Activated CD8-positive, alpha-beta memory T cell treated with anti-CD3 and anti-CD28 coated beads, Interleukin-2, amount 50 U/mL, for 24 hours (primary cell): ENCODE measurements around the gene SPDYE17.
"Not testable (repeated sequence)": the region's sequence is repeated elsewhere in the genome, so short reads cannot be mapped to it uniquely, and the experiment has no call there.

Source experiments
- DNase-seq: peaks from one replicate; pipeline ENCODE4 v3.0.0-alpha.2; 2020; ENCODE audit errors: extremely low read depth

Gene SPDYE17, protein sequence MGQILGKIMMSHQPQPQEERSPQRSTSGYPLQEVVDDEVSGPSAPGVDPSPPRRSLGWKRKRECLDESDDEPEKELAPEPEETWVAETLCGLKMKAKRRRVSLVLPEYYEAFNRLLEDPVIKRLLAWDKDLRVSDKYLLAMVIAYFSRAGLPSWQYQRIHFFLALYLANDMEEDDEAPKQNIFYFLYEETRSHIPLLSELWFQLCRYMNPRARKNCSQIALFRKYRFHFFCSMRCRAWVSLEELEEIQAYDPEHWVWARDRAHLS

DNA sequence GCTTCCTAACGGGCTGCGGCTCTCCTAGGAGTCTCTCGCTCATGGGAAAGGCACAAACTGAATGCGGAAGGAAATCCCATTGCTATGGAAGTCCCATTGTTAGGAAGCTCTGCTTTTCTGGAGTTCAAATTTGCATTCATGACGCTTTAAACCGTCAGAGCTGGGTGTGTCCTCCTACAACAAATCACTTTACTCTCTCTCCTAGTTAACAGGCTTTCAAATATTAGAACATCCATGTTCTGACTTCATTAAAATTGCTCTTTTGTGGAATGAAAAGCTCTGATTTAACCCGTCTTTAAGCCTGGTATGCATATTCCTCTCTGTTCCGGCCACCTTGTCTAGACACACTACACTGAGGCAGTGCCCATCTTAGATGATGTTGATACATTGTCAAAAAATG lies at the start of gene SPDYE17:
Gene SPDYE17 (minus strand): TSS at position 101 of the 400 bp plus-strand sequence. CDS start 1,791 bp downstream, outside the sequence.
- not testable (repeated sequence) for DNase-seq

DNA sequence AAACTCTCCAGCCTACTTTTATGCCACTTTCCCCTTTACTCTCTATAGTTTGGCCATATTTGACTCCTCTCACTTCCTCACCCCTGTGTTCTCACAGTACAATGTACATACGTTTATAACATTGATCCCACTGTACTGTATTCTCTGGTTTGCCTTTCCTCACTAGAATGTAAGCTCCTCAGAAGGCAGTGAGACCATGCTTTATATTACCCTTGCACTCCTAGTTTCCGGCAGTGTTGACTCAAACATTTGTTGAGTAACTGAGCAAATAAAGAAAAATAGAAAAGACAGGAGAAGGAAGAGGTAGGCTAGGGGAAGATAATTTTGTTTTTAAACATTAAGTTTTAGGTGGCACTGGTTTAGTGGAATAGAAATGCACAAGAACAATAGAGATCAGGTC lies 48.1 kb upstream of the SPDYE17 start:
- not testable (repeated sequence) for DNase-seq

GRCh38 chr7:77079624-77080023 lies 47.5 kb upstream of the SPDYE17 start:
- not testable (repeated sequence) for DNase-seq

- not testable (repeated sequence) for DNase-seq
These were observed 47.0 kb upstream of the SPDYE17 start for GRCh38 chr7:77079112-77079511.

DNA sequence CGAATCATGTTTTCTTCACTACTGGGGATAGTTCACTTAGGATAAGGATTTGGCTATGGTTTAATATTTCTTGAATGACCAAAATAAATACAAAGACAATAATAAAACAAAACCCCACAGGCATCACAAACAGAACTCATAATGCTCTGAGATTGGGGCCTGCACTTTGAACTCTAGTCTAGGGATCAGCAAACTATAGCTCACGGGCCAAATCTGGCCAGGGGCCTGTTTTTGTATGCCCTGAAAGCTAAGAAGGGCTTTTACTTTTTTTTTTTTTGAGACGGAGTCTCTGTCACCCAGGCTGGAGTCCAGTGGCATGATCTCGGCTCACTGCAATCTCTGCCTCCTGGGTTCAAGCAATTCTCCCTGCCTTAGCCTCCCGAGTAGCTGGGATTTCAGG lies 44.9 kb upstream of the SPDYE17 start:
- not testable (repeated sequence) for DNase-seq

DNA sequence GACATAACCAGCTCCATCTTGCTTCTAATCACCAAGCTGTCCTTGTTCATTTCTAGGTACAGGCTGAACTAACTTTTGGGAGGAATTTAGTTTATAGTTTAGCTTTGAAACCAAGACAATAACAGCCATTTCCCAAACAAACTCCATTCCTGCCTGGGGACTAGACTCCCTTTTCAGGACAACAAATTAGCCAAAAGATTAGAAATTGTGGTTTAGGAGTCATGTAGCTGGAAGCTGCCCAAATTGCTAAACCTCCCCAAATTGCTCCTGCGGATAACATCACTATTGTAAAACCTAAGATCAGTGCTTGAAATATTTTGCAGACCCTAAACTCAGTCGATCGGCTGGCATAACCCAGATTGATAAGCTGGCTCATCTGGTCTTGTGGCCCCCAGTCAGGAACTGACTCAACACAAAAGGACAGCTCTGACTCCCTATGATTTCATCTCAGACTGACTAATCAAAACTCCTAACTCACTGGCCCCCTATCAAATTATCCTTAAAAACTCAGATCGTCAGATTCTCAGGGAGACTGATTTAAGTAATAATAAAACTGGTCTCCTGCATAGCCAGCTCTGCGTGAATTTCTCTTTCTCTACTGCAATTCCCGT lies 42.7 kb upstream of the SPDYE17 start:
- DNase-seq = not testable (repeated sequence)

DNA sequence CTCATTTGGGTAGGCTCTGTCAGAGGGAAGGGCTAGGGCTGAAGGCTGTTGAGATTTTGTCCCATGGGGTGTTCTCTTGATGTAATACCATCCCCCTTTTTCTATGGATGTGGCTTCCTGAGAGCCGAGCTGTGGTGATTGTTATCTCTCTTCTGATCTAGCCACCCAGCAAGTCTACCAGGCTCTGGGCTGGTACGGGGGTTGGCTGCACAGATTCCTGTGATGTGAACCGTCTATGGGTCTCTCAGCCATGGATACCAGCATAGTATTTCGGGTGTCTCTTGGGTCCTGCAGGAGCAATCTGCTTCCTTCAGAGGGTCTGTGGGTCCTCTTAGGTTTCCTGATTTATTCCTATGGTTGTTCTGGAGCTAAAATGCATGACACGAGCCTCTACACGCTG lies 38.9 kb upstream of the SPDYE17 start:
- DNase-seq = not testable (repeated sequence)

DNA sequence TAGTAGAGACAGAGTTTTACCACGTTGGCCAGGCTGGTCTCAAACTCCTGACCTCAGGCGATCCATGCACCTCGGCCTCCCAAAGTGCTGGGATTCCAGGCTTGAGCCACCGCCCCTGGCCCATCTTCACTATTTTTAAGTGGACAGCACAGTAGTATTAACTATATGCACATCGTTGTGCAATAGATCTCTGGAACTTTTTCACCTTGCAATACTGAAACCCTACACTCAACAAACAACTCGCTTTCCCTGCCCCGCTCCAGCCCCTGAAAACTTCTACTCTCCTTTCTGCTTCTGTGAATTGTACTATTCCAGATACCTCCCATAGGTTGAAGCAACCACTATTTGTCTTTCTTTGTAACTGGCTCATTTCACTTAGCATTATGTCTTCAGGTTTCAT lies 33.7 kb upstream of the SPDYE17 start:
- DNase-seq = not testable (repeated sequence)

DNA sequence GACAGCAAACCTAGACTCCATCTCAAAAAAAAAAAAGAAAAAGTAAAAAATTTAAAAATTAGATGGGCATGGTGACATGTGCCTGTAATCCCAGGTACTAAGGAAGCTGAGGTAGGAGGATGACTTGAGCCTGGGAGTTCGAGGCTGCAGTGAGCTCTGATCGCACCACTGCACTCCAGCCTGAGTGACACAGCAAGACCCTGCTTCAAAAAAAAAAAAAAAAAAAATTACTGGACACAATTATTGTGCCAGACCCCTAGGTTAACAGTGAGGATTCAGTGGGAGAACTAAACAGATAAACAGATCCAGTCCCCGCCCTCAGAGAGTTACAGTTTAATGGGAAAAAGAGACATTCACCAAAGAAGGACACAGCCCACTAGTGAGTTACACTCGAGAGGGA lies 31.6 kb upstream of the SPDYE17 start:
- DNase-seq = not testable (repeated sequence)

DNA sequence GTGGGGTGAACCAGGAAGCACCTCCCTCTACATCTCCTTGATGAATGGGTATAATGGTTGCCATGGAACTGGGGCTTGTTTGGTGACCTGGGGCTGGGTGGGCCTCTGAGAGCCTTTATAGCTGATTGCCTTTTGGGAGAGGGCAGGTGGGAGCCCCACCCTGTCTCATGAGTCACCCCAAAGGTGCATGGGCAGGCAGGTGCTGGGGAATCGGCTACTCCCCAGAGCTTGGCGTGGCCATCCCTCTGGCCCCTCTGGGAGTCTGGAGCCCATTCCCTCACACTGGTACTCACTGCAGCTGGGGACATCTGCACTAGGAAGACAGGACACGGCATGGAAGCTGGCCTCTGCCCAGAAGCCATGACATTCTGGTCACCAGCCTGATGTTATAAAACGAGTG lies 30.4 kb upstream of the SPDYE17 start, which contains the start of gene SPDYE18:
Gene SPDYE18 (minus strand): TSS at position 2 of the 400 bp plus-strand sequence. CDS start 2,046 bp downstream, outside the sequence.
- DNase-seq = not testable (repeated sequence)

GRCh38 chr7:77026349-77026748 lies 5.8 kb downstream of the SPDYE17 start:
- not testable (repeated sequence) for DNase-seq

- DNase-seq = not testable (repeated sequence)
These were observed 22.0 kb downstream of the SPDYE17 start for GRCh38 chr7:77010074-77010680.

- not testable (repeated sequence) for DNase-seq
These were observed 24.2 kb downstream of the SPDYE17 start for GRCh38 chr7:77008000-77008399.

DNA sequence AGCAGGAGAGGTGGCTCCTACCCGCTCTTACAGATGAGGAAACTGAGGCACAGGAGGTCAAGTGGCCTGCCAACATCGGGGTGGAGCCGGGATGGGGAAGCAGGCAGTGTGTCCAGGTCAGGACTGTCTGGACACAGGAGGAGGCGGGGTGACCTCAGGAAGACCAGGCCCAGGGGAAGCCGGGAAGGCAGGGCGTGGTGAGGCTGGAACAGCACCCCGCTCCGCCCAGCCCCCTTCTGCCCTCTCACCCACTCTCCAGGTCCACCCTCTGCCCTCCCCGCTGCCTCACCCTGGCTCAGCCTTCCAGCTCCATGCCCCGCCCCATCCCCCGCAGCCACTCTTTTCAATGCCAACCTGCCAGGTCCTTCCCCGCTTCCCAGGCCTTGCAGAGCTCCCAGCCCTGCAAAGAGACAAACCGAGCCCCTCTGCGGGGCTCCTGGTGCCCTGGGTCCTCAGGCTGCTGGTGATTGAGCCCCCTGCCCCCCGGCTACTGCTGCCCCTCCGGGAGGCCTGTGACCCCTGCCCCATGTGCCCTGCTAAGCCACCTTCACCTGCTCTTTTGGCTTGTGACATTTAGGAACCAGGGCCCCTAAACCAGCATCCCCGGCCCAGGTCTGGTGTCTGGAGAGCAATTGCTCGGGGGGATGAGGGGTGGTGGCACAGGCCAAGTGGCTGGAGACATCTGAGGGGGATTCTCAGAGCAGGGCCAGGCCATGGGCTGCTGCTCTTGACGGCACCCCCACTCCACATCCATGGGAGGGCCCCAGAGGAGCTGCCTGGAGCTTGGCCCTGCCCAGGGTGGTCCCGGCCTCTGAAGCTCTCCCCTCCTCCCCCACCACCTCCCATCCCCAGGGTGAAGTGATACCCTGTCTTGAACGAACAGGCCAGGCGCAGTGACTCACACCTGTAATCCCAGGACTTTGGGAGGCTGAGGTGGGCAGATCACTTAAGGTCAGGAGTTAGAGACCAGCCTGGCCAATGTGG lies 25.7 kb downstream of the SPDYE17 start:
- DNase-seq = not testable (repeated sequence)

DNA sequence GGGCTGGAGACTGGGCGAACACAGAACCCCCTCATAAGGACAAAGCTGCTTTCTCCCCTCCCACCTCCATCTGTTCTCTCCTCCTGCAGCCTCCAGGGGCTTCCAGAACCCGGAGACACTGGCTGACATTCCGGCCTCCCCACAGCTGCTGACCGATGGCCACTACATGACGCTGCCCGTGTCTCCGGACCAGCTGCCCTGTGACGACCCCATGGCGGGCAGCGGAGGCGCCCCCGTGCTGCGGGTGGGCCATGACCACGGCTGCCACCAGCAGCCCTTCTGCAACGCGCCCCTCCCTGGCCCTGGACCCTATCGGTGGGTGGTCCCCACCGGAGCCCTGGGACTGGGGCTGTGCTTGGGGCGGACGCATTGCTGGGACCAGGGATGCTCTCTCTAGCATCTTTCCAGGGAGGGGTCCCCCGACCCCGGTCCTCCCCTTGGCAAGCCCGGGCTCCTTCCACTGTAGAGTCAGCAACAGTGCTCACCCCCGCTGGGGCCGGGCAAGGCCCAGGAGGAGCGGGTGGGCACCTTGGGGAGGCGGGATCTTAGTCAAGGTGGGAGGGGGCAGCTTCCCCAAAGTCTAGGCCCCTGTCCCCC lies 26.6 kb downstream of the SPDYE17 start:
- not testable (repeated sequence) for DNase-seq

DNA sequence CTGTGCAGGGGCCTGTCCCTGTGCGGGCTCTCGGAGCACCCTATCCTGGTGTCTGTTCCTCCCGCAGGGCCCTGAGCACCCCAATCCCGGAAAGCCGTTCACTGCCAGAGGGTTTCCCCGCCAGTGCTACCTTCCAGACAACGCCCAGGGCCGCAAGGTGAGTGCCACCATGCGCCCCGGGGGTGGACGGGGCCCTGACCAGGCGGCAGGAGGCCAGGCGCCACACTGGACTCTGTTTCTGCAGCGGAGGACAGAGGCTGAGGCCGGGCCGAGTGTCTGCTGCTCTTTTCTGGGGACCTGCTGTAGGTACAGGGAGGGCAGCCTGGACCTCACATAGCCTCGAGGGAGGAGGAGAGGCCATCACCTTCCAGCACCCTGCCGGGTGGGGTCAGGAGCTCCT lies 28.0 kb downstream of the SPDYE17 start:
- DNase-seq = not testable (repeated sequence)

DNA sequence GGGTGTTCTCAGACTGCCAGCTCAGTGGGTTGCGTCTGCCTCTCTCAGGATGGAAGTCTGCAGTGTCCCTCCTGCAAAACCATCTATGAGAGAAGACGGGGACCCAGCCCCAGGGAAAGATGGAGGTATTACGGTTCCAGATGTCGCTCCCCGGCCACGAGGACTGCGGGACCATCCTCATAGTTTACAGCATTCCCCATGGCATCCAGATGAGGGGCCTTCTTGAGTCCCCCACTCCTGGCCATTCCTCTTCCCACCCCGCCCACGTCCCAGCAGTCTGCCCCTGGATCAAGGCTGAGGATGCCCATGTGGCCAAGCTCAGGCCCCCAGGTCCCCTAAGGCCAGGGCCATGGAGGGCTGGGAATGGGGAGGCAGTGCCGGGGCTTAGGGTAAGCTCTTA lies 28.9 kb downstream of the SPDYE17 start:
- not testable (repeated sequence) for DNase-seq

- not testable (repeated sequence) for DNase-seq
These were observed 29.4 kb downstream of the SPDYE17 start for GRCh38 chr7:77002678-77003233.

GRCh38 chr7:77002104-77002503 lies 30.1 kb downstream of the SPDYE17 start:
- DNase-seq = not testable (repeated sequence)

DNA sequence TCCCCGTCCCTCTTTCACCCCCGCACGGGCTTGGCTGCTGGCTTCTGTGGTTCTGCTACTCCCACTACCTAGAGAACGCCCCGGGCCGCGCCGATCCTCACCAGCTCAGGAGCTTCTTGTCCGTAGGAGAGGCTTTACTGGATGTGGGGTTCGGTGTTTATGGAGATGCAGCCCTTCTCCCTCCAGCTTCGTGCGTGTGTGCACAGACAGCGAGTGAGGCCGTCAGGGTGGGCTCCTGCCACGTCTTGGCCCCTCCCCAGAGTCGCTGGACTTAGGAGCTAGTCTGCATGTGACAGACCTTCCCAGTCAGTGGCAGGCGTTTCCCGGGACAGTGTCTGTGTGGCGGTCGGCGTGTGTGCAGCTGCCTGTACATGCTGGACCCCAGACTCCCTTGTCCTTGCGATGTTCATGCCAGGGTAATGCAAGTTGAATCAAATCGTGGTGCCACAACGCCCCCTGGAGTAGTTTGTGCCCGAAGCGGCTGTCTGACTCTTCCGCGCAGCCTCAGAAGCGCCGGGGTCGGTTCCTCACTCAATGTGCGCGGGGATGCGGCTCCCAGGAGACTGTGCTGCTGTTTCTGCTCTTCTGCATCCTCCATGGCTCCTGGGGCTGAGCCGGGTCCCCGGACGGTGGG lies 32.6 kb downstream of the SPDYE17 start:
- not testable (repeated sequence) for DNase-seq
